ENCODE data around the gene CBX3.
"Not testable (repeated sequence)": the region's sequence is repeated elsewhere in the genome, so short reads cannot be mapped to it uniquely, and the experiment has no call there.

The CBX3 gene

DNA sequence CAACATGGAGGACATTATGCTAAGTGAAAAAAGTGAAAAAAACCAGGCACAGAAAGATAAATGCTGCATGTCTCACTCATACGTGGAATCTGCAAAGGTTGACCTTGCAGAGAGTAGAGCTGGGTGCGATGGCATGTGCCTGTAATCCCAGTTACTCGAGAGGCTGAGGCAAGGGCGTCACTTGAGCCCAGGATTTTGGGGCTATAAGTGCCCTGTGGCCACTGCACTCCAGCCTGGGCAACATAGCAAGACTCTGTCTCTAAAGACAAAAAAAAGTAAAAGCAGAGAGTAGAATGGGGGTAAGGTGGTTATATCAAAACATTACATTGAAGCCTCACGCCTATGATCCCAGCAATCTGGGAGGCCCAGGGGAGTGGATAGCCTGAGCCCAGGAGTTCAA, 22.8 kb downstream of the CBX3 start:
- DNase-seq (ENCODE audit: low read depth) = no peak
- Histone ChIP-seq H3K9ac (ENCODE audit: low read length) (no peak overlapping the region), H3K27me3 (replicated peaks; ENCODE audit: control insufficient read depth, insufficient read depth, low read length) (no peaks in the 10 kb centered on the region), H3K36me3 (ENCODE audit: control insufficient read depth, insufficient read depth, low read length, severe bottlenecking) (no peaks in the 10 kb centered on the region), H3K4me3 (ENCODE audit: low read length) (no peak overlapping the region), H3K9me3 (ENCODE audit: control insufficient read depth, low read length) (no peaks in the 10 kb centered on the region), H3K4me1 (ENCODE audit: control insufficient read depth, insufficient read depth, low read length) (no peaks in the 10 kb centered on the region)

DNA sequence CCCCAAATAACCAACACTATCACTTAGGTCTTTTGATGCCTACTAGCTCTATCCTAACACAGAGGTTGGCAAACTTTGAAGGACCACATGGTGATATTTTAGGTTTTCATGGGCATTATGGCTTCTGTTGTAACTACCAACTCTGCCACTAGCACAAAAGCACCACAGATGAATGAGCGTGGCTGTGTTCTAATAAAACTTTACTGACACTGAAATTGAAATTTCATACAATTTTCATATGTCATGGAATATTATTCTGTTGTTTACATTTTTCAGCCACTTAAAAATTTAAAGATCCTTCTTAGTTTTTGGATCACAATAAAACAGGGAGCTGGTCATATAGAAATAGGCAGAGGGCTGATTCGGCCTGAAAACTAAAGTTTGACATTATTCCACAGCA, 26.4 kb downstream of the CBX3 start:
- Histone ChIP-seq H3K4me3 (ENCODE audit: low read length) (no peak overlapping the region), H3K9ac (ENCODE audit: low read length) (no peak overlapping the region), H3K36me3 (ENCODE audit: control insufficient read depth, insufficient read depth, low read length, severe bottlenecking) (no peaks in the 10 kb centered on the region), H3K4me1 (ENCODE audit: control insufficient read depth, insufficient read depth, low read length) (no peaks in the 10 kb centered on the region), H3K9me3 (ENCODE audit: control insufficient read depth, low read length) (no peaks in the 10 kb centered on the region), H3K27me3 (replicated peaks; ENCODE audit: control insufficient read depth, insufficient read depth, low read length) (no peaks in the 10 kb centered on the region)
- DNase-seq (ENCODE audit: low read depth) = no peak

DNA sequence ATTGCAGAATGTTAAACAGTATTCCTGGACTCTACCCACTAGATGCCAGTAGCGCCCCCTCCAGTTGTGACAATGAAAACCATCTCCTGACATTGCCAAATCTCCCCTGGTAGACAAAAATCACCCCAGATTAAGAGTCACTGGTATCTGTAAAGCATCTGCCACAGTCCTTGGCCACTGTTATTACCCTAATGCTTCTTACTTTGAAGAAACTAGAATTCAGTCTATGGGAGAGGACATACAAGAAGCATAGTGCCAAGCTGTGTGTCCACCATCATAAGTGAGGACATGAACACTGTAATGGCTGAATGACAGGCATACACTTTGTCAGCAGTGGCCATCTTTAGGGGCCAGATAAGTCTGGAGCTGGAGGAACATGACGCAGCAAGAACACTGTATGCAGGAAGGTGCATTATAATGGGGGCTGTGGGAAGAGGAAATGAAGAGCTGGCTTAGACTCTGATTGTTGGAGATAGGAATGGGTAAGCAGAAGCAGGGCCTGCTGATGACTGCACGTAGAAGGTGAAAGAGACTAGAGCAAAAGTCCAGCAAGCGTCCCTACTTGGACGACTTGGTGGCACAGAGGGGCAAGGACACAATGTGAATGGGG, 32.5 kb downstream of the CBX3 start:
- H3K9me3 ChIP-seq (ENCODE audit: control insufficient read depth, low read length) = no peaks in the 10 kb centered on the region
- H3K4me1 ChIP-seq (ENCODE audit: control insufficient read depth, insufficient read depth, low read length) = no peaks in the 10 kb centered on the region
- peaks cover 10% of the 10 kb centered on the region for H3K27me3 ChIP-seq (replicated peaks; ENCODE audit: control insufficient read depth, insufficient read depth, low read length)
- no peak overlapping the region for H3K9ac ChIP-seq (ENCODE audit: low read length)
- H3K36me3 ChIP-seq (ENCODE audit: control insufficient read depth, insufficient read depth, low read length, severe bottlenecking) = no peaks in the 10 kb centered on the region
- no peak overlapping the region for H3K4me3 ChIP-seq (ENCODE audit: low read length)
- no peak for DNase-seq (ENCODE audit: low read depth)

DNA sequence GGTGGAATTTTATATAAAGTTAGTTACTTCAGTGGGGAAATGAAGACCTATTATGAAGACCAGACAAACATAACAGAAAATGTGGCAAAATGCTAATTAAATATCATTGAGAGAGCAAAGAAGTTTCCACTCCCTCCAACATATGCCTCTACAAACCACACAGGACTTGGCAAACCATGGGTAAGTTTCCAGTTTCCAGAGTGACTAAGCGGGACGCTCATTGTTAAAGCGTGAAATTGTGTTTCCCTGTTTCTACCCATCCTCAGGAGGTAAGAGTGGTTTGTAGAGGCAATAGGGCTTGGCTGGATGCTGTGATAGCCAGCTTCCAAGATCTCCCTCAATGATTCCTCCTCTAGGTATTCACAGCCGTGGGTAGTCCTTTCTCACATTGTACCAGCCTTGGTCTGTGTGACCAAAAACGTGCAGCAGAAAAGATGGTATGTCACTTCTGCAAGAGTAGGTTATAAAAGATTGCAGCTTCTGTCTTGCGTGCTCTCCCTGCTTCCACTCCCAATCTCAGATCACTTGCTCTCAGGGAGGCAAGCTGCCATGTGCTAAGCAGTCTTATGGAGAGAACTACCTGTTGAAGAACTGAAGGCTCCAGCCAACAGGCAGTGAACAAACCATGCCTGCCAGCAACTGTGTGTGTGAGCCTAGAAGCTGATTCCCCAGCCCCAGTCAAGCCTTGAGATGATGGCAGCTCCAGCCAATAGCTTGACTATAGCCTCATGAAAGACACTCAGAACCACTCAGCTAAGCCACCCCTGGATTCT, 35.7 kb downstream of the CBX3 start:
- Histone ChIP-seq H3K36me3 (ENCODE audit: control insufficient read depth, insufficient read depth, low read length, severe bottlenecking) (no peaks in the 10 kb centered on the region), H3K27me3 (replicated peaks; ENCODE audit: control insufficient read depth, insufficient read depth, low read length) (peaks cover 10% of the 10 kb centered on the region), H3K9me3 (ENCODE audit: control insufficient read depth, low read length) (no peaks in the 10 kb centered on the region), H3K9ac (ENCODE audit: low read length) (no peak overlapping the region), H3K4me3 (ENCODE audit: low read length) (no peak overlapping the region), H3K4me1 (ENCODE audit: control insufficient read depth, insufficient read depth, low read length) (no peaks in the 10 kb centered on the region)
- no peak for DNase-seq (ENCODE audit: low read depth)

DNA sequence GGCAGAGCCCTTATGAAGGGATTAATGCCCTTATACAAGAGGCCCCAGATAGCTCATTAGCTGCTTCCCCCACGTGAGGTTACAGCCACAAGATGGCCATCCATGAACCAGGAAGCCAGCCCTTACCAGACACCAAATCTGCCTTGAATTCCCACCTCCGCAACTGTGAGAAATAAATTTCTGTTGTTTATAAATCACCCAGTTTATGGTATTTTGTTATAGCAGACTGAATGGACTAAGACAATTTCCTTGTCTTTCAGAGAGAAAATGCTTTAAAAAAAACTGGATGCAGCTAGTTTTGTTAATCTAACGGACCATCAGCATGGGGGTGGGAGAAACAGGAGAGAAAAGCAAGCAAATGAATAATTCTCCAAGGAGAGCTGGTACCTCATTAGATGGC, 36.5 kb downstream of the CBX3 start:
- Histone ChIP-seq H3K27me3 (replicated peaks; ENCODE audit: control insufficient read depth, insufficient read depth, low read length) (peaks cover 10% of the 10 kb centered on the region), H3K9ac (ENCODE audit: low read length) (no peak overlapping the region), H3K4me3 (ENCODE audit: low read length) (no peak overlapping the region), H3K4me1 (ENCODE audit: control insufficient read depth, insufficient read depth, low read length) (no peaks in the 10 kb centered on the region), H3K36me3 (ENCODE audit: control insufficient read depth, insufficient read depth, low read length, severe bottlenecking) (no peaks in the 10 kb centered on the region), H3K9me3 (ENCODE audit: control insufficient read depth, low read length) (no peaks in the 10 kb centered on the region)
- DNase-seq (ENCODE audit: low read depth) = no peak

DNA sequence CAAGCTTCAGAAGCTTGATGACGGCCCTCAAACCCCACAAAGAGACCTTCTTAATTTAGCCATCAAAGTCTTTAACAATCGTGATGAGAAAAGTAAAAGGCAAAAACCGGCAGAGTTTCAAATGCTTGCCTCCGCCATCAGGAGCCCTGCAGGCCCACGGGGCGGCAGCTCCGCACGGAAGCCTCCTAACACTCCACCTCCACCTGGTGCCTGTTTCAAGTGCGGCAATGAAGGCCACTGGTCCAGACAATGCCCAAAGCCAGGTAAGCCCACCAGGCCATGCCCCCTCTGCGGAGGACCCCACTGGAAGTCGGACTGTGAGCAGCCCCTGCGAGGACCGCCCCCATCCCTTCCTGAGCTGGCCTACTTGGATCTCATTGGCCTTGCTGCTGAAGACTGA, 43.6 kb downstream of the CBX3 start:
- peaks cover 17% of the 10 kb centered on the region for H3K27me3 ChIP-seq (replicated peaks; ENCODE audit: control insufficient read depth, insufficient read depth, low read length)

DNA sequence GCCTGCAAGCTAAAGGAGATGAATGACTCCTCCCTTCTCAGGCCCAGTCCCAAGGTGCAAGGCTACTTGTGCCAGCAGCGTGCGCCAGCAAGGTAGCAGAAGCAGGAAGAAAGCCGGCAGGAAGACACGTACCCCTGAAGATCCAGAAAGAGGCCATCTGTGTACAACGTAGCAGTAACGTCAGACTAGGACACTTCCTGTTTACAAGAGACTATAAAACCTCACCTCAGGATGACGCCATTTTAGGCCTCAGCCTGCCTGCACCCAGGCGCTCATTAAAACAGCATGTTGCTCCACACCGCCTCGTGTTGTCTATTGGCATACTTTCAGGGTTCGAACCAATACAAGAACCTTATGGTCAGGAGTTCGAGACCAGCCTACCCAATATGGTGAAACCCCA, 48.7 kb downstream of the CBX3 start:
- H3K36me3 ChIP-seq (ENCODE audit: control insufficient read depth, insufficient read depth, low read length, severe bottlenecking) = no peaks in the 10 kb centered on the region
- H3K9ac ChIP-seq (ENCODE audit: low read length) = no peak overlapping the region
- H3K4me1 ChIP-seq (ENCODE audit: control insufficient read depth, insufficient read depth, low read length) = no peaks in the 10 kb centered on the region
- H3K9me3 ChIP-seq (ENCODE audit: control insufficient read depth, low read length) = no peaks in the 10 kb centered on the region
- H3K4me3 ChIP-seq (ENCODE audit: low read length) = no peak overlapping the region
- DNase-seq (ENCODE audit: low read depth) = no peak
- peaks cover 15% of the 10 kb centered on the region for H3K27me3 ChIP-seq (replicated peaks; ENCODE audit: control insufficient read depth, insufficient read depth, low read length)

More for the DNA sequence above, 43.6 kb downstream of the CBX3 start:
- Histone ChIP-seq H3K4me1 (ENCODE audit: control insufficient read depth, insufficient read depth, low read length) (no peaks in the 10 kb centered on the region), H3K36me3 (ENCODE audit: control insufficient read depth, insufficient read depth, low read length, severe bottlenecking) (no peaks in the 10 kb centered on the region), H3K9me3 (ENCODE audit: control insufficient read depth, low read length) (no peaks in the 10 kb centered on the region), H3K4me3 (ENCODE audit: low read length) (no peak overlapping the region), H3K9ac (ENCODE audit: low read length) (no peak overlapping the region)
- no peak for DNase-seq (ENCODE audit: low read depth)

DNA sequence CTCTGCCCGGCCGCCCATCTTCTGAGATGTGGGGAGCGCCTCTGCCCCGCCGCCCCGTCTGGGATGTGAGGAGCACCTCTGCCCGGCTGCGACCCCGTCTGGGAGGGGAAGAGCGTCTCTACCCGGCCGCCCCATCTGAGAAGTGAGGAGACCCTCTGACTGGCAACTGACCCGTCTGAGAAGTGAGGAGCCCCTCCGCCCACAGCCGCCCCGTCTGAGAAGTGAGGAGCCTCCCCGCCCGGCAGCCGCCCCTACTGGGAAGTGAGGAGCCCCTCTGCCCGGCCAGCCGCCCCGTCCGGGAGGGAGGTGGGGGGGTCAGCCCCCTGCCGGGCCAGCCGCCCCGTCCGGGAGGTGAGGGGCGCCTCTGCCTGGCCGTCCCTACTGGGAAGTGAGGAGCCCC, 60.3 kb downstream of the CBX3 start:
- not testable (repeated sequence) for H3K4me1 ChIP-seq (ENCODE audit: control insufficient read depth, insufficient read depth, low read length); H3K9ac ChIP-seq (ENCODE audit: low read length); DNase-seq (ENCODE audit: low read depth); H3K4me3 ChIP-seq (ENCODE audit: low read length); H3K9me3 ChIP-seq (ENCODE audit: control insufficient read depth, low read length); H3K36me3 ChIP-seq (ENCODE audit: control insufficient read depth, insufficient read depth, low read length, severe bottlenecking); H3K27me3 ChIP-seq (replicated peaks; ENCODE audit: control insufficient read depth, insufficient read depth, low read length)
